ENCODE data around the gene TSPAN3.

DNA sequence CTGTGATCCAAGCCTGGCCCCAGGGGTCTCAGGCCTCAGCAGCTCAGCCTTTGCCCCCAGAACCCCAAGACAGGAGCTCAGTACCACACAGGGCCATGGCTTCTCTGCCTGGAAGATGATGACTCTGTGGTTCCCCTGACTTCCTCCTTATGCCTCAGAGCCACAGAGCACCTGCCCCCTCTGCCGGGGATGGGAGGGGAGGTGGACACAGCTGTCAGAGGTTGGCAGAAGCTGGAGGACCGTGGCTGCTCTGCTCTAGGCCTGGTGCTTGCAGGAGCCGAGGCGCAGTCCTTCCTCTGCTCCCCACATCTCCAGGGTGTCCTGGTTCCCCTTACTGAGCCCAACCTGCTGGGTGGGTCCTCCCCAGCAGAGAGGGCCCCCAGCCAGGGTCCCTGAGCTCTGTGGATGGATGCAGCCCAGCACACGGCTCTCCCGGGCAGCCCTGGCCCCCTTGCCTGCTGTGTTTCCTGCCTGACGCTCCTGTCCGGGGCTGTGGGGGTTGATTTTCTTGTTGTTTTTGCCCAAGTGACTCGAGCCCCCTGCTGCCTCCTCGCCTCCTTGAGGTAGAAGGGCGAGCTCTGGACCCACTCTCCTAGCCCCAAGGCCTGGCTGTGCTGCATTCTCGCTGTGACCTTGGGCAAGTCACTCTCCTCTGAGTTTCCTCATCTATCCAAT, 39.4 kb downstream of the TSPAN3 start:
- TF ChIP-seq, protein P1, sequence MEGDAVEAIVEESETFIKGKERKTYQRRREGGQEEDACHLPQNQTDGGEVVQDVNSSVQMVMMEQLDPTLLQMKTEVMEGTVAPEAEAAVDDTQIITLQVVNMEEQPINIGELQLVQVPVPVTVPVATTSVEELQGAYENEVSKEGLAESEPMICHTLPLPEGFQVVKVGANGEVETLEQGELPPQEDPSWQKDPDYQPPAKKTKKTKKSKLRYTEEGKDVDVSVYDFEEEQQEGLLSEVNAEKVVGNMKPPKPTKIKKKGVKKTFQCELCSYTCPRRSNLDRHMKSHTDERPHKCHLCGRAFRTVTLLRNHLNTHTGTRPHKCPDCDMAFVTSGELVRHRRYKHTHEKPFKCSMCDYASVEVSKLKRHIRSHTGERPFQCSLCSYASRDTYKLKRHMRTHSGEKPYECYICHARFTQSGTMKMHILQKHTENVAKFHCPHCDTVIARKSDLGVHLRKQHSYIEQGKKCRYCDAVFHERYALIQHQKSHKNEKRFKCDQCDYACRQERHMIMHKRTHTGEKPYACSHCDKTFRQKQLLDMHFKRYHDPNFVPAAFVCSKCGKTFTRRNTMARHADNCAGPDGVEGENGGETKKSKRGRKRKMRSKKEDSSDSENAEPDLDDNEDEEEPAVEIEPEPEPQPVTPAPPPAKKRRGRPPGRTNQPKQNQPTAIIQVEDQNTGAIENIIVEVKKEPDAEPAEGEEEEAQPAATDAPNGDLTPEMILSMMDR (IDR thresholded peaks at IDR 0.05) = no peak
- no peak for TF ChIP-seq POLR2A (IDR thresholded peaks at IDR 0.05)
